MM.1S (cell line): ENCODE measurements around the gene IL17RD.

Experiments used
- DNase-seq: peaks from one replicate; pipeline ENCODE4 v3.0.0-alpha.2; 2015
- H2AFZ ChIP-seq: fragments of 300-600 bp; sonication (generic); 2 replicates; pipeline ENCODE4 v1.6.0; 2016; ENCODE audit warnings: antibody characterized with exemption, low read length
- H3F3A ChIP-seq: fragments of 300-600 bp; sonication (generic); 2 replicates; pipeline ENCODE4 v1.6.1; 2016; ENCODE audit warnings: mild to moderate bottlenecking, antibody characterized with exemption, low read length, moderate library complexity, mixed read lengths; ENCODE audit not compliant: insufficient read depth
- H3K27ac ChIP-seq: fragments of 300-600 bp; sonication (generic); 2 replicates; pipeline ENCODE4 v1.5.1; 2016; ENCODE audit warnings: mild to moderate bottlenecking, low read length
- H3K27me3 ChIP-seq: fragments of 300-600 bp; sonication (generic); replicated peaks from 2 replicates; pipeline ENCODE4 v1.6.0; 2016; ENCODE audit warnings: low read length; ENCODE audit not compliant: insufficient read depth
- H3K36me3 ChIP-seq: fragments of 300-600 bp; sonication (generic); replicated peaks from 2 replicates; pipeline ENCODE4 v1.6.1; 2016; ENCODE audit warnings: mild to moderate bottlenecking, low read length, mixed read lengths; ENCODE audit not compliant: insufficient read depth
- H3K4me1 ChIP-seq: fragments of 300-600 bp; sonication (generic); 2 replicates; pipeline ENCODE4 v1.6.1; 2016; ENCODE audit warnings: low read length, mixed read lengths
- H3K4me2 ChIP-seq: fragments of 300-600 bp; sonication (generic); 2 replicates; pipeline ENCODE4 v1.6.0; 2016; ENCODE audit warnings: low read depth, low read length
- H3K4me3 ChIP-seq: fragments of 300-600 bp; sonication (generic); 2 replicates; pipeline ENCODE4 v1.5.1; 2016; ENCODE audit warnings: low read length, mixed read lengths
- H3K79me2 ChIP-seq: fragments of 300-600 bp; sonication (generic); 2 replicates; pipeline ENCODE4 v1.6.1; 2016; ENCODE audit warnings: mixed run types, low read length, mixed read lengths
- H3K9ac ChIP-seq: fragments of 300-600 bp; sonication (generic); 2 replicates; pipeline ENCODE4 v1.6.1; 2016; ENCODE audit warnings: low read length, mixed read lengths
- H3K9me2 ChIP-seq: fragments of 300-600 bp; sonication (generic); replicated peaks from 2 replicates; pipeline ENCODE4 v1.6.1; 2016; ENCODE audit warnings: mild to moderate bottlenecking, low read length, mixed read lengths; ENCODE audit not compliant: insufficient read depth
- H3K9me3 ChIP-seq: fragments of 300-600 bp; sonication (generic); replicated peaks from 2 replicates; pipeline ENCODE4 v1.6.1; 2016; ENCODE audit warnings: mild to moderate bottlenecking, low read length, mixed read lengths; ENCODE audit not compliant: insufficient read depth
- H4K20me1 ChIP-seq: fragments of 300-600 bp; sonication (generic); 2 replicates; pipeline ENCODE4 v1.6.1; 2016; ENCODE audit warnings: mild to moderate bottlenecking, low read length, moderate library complexity, mixed read lengths; ENCODE audit not compliant: insufficient read depth
- CTCF ChIP-seq: fragments of 300-600 bp; sonication (generic); IDR thresholded peaks from 2 replicates; pipeline ENCODE4 v1.5.1; 2016; ENCODE audit warnings: antibody characterized with exemption, low read length, mixed read lengths
- EZH2 ChIP-seq: fragments of 300-600 bp; sonication (generic); optimal IDR thresholded peaks from 2 replicates; pipeline ENCODE3; 2017; ENCODE audit warnings: low read depth, mild to moderate bottlenecking, antibody characterized with exemption, low read length, mixed read lengths
- EZH2phosphoT487 ChIP-seq: fragments of 300-600 bp; sonication (generic); IDR thresholded peaks from 2 replicates; pipeline ENCODE4 v1.6.1; 2018; ENCODE audit warnings: antibody characterized with exemption, low read length

Gene IL17RD

DNA sequence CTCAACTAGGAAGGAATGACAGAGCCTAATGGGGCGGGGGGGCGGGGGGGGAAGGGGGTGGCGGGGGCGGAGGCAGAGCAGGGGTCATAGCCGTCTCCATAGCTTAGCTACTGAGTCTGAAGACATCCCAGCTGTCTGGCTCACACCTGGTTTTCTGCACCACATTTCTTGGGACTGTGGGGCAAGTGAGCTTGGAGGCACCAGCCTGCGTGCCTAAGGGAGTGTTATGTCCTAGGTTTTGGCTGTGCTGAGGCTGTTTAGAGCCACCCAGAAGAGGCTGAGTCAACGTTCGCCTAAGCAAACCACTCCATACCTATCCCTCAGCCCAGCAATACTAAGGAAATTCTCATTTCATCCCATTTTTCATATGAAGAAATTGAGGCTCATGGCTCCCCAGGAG, 1.4 kb downstream of the IL17RD start:
- Histone ChIP-seq H3K36me3 (no peaks in the 10 kb centered on the region), H3K4me1 (peaks cover 10% of the 10 kb centered on the region), H3K27ac (no peak overlapping the region), H3F3A (no peaks in the 10 kb centered on the region), H3K27me3 (peaks cover 10% of the 10 kb centered on the region), H3K9me2 (no peaks in the 10 kb centered on the region), H3K4me3 (no peak overlapping the region), H3K9ac (no peak overlapping the region), H3K79me2 (no peaks in the 10 kb centered on the region), H3K4me2 (no peak overlapping the region), H3K9me3 (no peaks in the 10 kb centered on the region), H2AFZ (no peak overlapping the region), H4K20me1 (no peaks in the 10 kb centered on the region)
- no peak for DNase-seq
- TF ChIP-seq CTCF: no peak
- no peak for TF ChIP-seq EZH2phosphoT487
- TF ChIP-seq EZH2: no peak

- no peaks in the 10 kb centered on the region for H4K20me1 ChIP-seq
- no peaks in the 10 kb centered on the region for H3K36me3 ChIP-seq
- no peaks in the 10 kb centered on the region for H3K9me3 ChIP-seq
- no peak for DNase-seq
- TF ChIP-seq EZH2phosphoT487: no peak
- TF ChIP-seq EZH2: no peak
- no peak overlapping the region for H3K27ac ChIP-seq
- peaks cover 10% of the 10 kb centered on the region for H3K27me3 ChIP-seq
- peaks cover 15% of the 10 kb centered on the region for H3K4me1 ChIP-seq
- no peak overlapping the region for H2AFZ ChIP-seq
- H3F3A ChIP-seq: no peaks in the 10 kb centered on the region
- H3K4me2 ChIP-seq: no peak overlapping the region
- no peak overlapping the region for H3K4me3 ChIP-seq
- H3K9ac ChIP-seq: no peak overlapping the region
- H3K79me2 ChIP-seq: no peaks in the 10 kb centered on the region
- no peaks in the 10 kb centered on the region for H3K9me2 ChIP-seq
Measured at GRCh38 chr3:57161915-57162314, 3.2 kb downstream of the IL17RD start.

- peaks cover 10% of the 10 kb centered on the region for H3K27me3 ChIP-seq
- no peak overlapping the region for H3K9ac ChIP-seq
- H2AFZ ChIP-seq: no peak overlapping the region
- H3F3A ChIP-seq: no peaks in the 10 kb centered on the region
- no peaks in the 10 kb centered on the region for H3K9me2 ChIP-seq
- TF ChIP-seq EZH2 (no peak), CTCF (no peak), EZH2phosphoT487 (no peak)
- DNase-seq: no peak
- no peak overlapping the region for H3K27ac ChIP-seq
- peaks cover 15% of the 10 kb centered on the region for H3K4me1 ChIP-seq
- H3K9me3 ChIP-seq: no peaks in the 10 kb centered on the region
- no peaks in the 10 kb centered on the region for H3K36me3 ChIP-seq
- no peak overlapping the region for H3K4me3 ChIP-seq
- H3K79me2 ChIP-seq: no peaks in the 10 kb centered on the region
- no peak overlapping the region for H3K4me2 ChIP-seq
- no peaks in the 10 kb centered on the region for H4K20me1 ChIP-seq
Measured at GRCh38 chr3:57160765-57161538, 4.2 kb downstream of the IL17RD start.

- no peaks in the 10 kb centered on the region for H3K9me2 ChIP-seq
- no peak overlapping the region for H3K9ac ChIP-seq
- H3K4me3 ChIP-seq: no peak overlapping the region
- no peaks in the 10 kb centered on the region for H4K20me1 ChIP-seq
- DNase-seq: no peak
- H3K4me2 ChIP-seq: no peak overlapping the region
- peaks cover 15% of the 10 kb centered on the region for H3K4me1 ChIP-seq
- TF ChIP-seq CTCF (no peak), EZH2 (no peak), EZH2phosphoT487 (no peak)
- H3K9me3 ChIP-seq: no peaks in the 10 kb centered on the region
- no peak overlapping the region for H2AFZ ChIP-seq
- H3K79me2 ChIP-seq: no peaks in the 10 kb centered on the region
- H3K36me3 ChIP-seq: no peaks in the 10 kb centered on the region
- peaks cover 10% of the 10 kb centered on the region for H3K27me3 ChIP-seq
- no peaks in the 10 kb centered on the region for H3F3A ChIP-seq
- H3K27ac ChIP-seq: no peak overlapping the region
Measured at GRCh38 chr3:57160076-57160764, 4.9 kb downstream of the IL17RD start.
